GM13976 (cell line): ENCODE data around the gene ITGA11.

Experiments
- DNase-seq: peaks from one replicate; pipeline ENCODE4 v3.0.0; 2012; ENCODE audit warnings: low spot score
- CTCF ChIP-seq: IDR thresholded peaks from 2 replicates; pipeline ENCODE4 v1.5.1; 2012; ENCODE audit warnings: borderline replicate concordance, mild to moderate bottlenecking; ENCODE audit not compliant: insufficient read depth; ENCODE audit errors: extremely low read depth, missing control alignments, control extremely low read depth
- in situ Hi-C: fragments of 300-500 bp; cut with MboI; formaldehyde crosslinking; loops from one replicate; pipeline ENCODE4 v1.12.0; 2022; ENCODE audit warnings: low sequenced_read_pairs, mixed read lengths, inconsistent platforms; ENCODE audit not compliant: unreplicated experiment

The ITGA11 gene

GRCh38 chr15:68434021-68434420 lies 2.1 kb upstream of the ITGA11 start:
- in situ Hi-C loops: no loop called here
- no peak for TF ChIP-seq CTCF
- no peak for DNase-seq

GRCh38 chr15:68433551-68433950 lies 1.6 kb upstream of the ITGA11 start:
- in situ Hi-C loops: no loop called here
- no peak for DNase-seq
- no peak for TF ChIP-seq CTCF

- TF ChIP-seq CTCF: no peak
- in situ Hi-C loops: no loop called here
- no peak for DNase-seq
These were observed 590 bp upstream of the ITGA11 start for GRCh38 chr15:68432441-68433064.

- no peak for TF ChIP-seq CTCF
- in situ Hi-C loops: no loop called here
- DNase-seq: peak; percentile 15
These were observed 749 bp downstream of the ITGA11 start for GRCh38 chr15:68431037-68431791.

- no peak for TF ChIP-seq CTCF
- in situ Hi-C loops: no loop called here
- DNase-seq: peak; percentile 6
These were observed 1.4 kb downstream of the ITGA11 start for GRCh38 chr15:68430471-68431036.

GRCh38 chr15:68429691-68430470 lies 2.1 kb downstream of the ITGA11 start:
- in situ Hi-C loops: no loop called here
- no peak for TF ChIP-seq CTCF
- DNase-seq: peak; percentile 5
